GM18517 (cell line): Measurements from ENCODE around the gene SP6.

ENCODE experiments used
- ATAC-seq: cut with Tn5 transposase; IDR thresholded peaks from one replicate; pipeline ENCODE4 v1.9.1; 2021; ENCODE audit warnings: mild to moderate bottlenecking, moderate library complexity; ENCODE audit not compliant: unreplicated experiment

The SP6 gene

GRCh38 chr17:47813512-47814031, 37.4 kb downstream of the SP6 start:
- ATAC-seq = no peak

GRCh38 chr17:47813077-47813476, 37.9 kb downstream of the SP6 start:
- no peak for ATAC-seq

GRCh38 chr17:47812146-47812920, 38.6 kb downstream of the SP6 start:
- no peak for ATAC-seq

GRCh38 chr17:47811709-47812108, 39.3 kb downstream of the SP6 start:
- ATAC-seq = no peak

- ATAC-seq = no peak
Measured at GRCh38 chr17:47810901-47811635, 39.9 kb downstream of the SP6 start.

GRCh38 chr17:47810200-47810821, 40.7 kb downstream of the SP6 start:
- ATAC-seq = no peak

- ATAC-seq = no peak
Measured at GRCh38 chr17:47808830-47809480, 42.0 kb downstream of the SP6 start.

GRCh38 chr17:47808036-47808829, 42.7 kb downstream of the SP6 start:
- no peak for ATAC-seq

GRCh38 chr17:47807421-47807820, 43.5 kb downstream of the SP6 start:
- ATAC-seq = no peak

GRCh38 chr17:47806913-47807255, 44.1 kb downstream of the SP6 start:
- ATAC-seq = no peak

GRCh38 chr17:47806026-47806912, 44.7 kb downstream of the SP6 start:
- ATAC-seq = no peak

GRCh38 chr17:47804461-47804860, 46.5 kb downstream of the SP6 start:
- no peak for ATAC-seq

GRCh38 chr17:47803751-47804150, 47.2 kb downstream of the SP6 start:
- ATAC-seq = no peak

- no peak for ATAC-seq
Measured at GRCh38 chr17:47803201-47803600, 47.8 kb downstream of the SP6 start.

- ATAC-seq = no peak
Measured at GRCh38 chr17:47802341-47803022, 48.5 kb downstream of the SP6 start.

GRCh38 chr17:47801906-47802305, 49.1 kb downstream of the SP6 start:
- no peak for ATAC-seq

GRCh38 chr17:47801176-47801765, 49.7 kb downstream of the SP6 start:
- no peak for ATAC-seq

GRCh38 chr17:47800686-47801085, 50.3 kb downstream of the SP6 start:
- no peak for ATAC-seq

GRCh38 chr17:47797797-47798196, 53.2 kb downstream of the SP6 start:
- ATAC-seq = no peak
